ENCODE results near the gene CLSTN2.

The CLSTN2 gene

GRCh38 chr3:140585828-140586227, 650.8 kb downstream of the CLSTN2 start:
- H3K79me1 ChIP-seq (ENCODE audit: low read depth, low read length) = no peaks in the 10 kb centered on the region
- no peak overlapping the region for H4K91ac ChIP-seq (ENCODE audit: low read depth, low read length, poor library complexity)
- no CpG with 5 or more reads among the region's 4 CpGs for WGBS, 2 donors (ENCODE audit: extremely low coverage in 2 of 2, insufficient read length in 2 of 2, insufficient replicate concordance in 1 of 2)
- peaks cover 0 to 2% of the 10 kb centered on the region in 2 donors for H3K4me1 ChIP-seq (ENCODE audit: control insufficient read depth in 2 of 2, insufficient read depth in 1 of 2, low read depth in 1 of 2, low read length in 2 of 2)
- H3K23ac ChIP-seq (ENCODE audit: low read depth, low read length, poor library complexity) = no peak overlapping the region
- H3K27me3 ChIP-seq (ENCODE audit: control insufficient read depth in 3 of 3, insufficient read depth in 3 of 3, low read depth in 1 of 3, low read length in 3 of 3) = no peaks in the 10 kb centered on the region
- H3K27ac ChIP-seq (replicated peaks; ENCODE audit: low read length) = no peak overlapping the region
- peaks cover 0 to 4% of the 10 kb centered on the region in 2 donors for H3K9me3 ChIP-seq (replicated peaks in 1 of 2; ENCODE audit: control insufficient read depth in 2 of 2, insufficient read depth in 1 of 2, low read depth in 1 of 2, low read length in 2 of 2)
- H2AK5ac ChIP-seq (ENCODE audit: low read depth, low read length) = no peak overlapping the region
- no peak overlapping the region for H2BK15ac ChIP-seq (ENCODE audit: low read length)
- H3K36me3 ChIP-seq (replicated peaks in 1 of 2; ENCODE audit: control insufficient read depth in 2 of 2, insufficient read depth in 2 of 2, low read length in 2 of 2) = no peaks in the 10 kb centered on the region
- H3K4ac ChIP-seq (ENCODE audit: low read length) = no peak overlapping the region
- H3K14ac ChIP-seq (ENCODE audit: low read length) = no peak overlapping the region
- no peak overlapping the region for H2AFZ ChIP-seq (ENCODE audit: low read length)
- H3K4me2 ChIP-seq (ENCODE audit: insufficient read depth, low read length, poor library complexity, severe bottlenecking) = no peak overlapping the region
- no peak overlapping the region for H2BK5ac ChIP-seq (ENCODE audit: low read length)
- no peak overlapping the region for H2BK120ac ChIP-seq (ENCODE audit: low read depth, low read length)
- DNase-seq (ENCODE audit: low spot score) = no peak
- no peak overlapping the region for H3K4me3 ChIP-seq (ENCODE audit: low read length in 2 of 2)
- no peak overlapping the region for H3K9ac ChIP-seq (ENCODE audit: low read depth, low read length, poor library complexity)
- H2BK12ac ChIP-seq (ENCODE audit: low read length) = no peak overlapping the region
- H3K18ac ChIP-seq (ENCODE audit: low read length) = no peak overlapping the region
- no peak overlapping the region for H4K8ac ChIP-seq (ENCODE audit: low read depth, low read length)

GRCh38 chr3:140586311-140586710, 651.3 kb downstream of the CLSTN2 start:
- H3K27ac ChIP-seq (replicated peaks; ENCODE audit: low read length) = no peak overlapping the region

DNA sequence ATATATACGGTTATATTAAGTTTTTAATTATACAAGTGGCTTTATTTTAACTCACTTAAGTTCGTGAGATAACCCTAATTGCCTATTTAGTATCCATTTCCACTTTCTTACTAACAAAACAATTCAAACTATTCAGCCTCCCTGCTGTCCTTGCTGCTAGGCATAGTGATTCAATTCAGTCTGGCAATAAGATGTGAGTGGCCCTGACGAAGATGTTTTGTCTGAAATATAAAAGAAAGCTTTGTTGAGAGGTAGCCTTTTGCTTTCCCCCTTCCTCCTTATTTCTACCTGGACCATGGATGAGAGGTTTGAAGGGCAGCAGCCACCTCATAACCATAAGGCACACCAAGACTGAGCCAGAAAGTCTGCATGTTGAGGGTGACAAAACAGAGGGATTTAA, 653.6 kb downstream of the CLSTN2 start:
- Histone ChIP-seq H3K18ac (ENCODE audit: low read length) (no peak overlapping the region), H3K4me3 (ENCODE audit: low read length in 2 of 2) (no peak overlapping the region), H3K9ac (ENCODE audit: low read depth, low read length, poor library complexity) (no peak overlapping the region), H4K8ac (ENCODE audit: low read depth, low read length) (no peak overlapping the region), H2BK12ac (ENCODE audit: low read length) (no peak overlapping the region), H3K4me2 (ENCODE audit: insufficient read depth, low read length, poor library complexity, severe bottlenecking) (no peak overlapping the region), H3K27ac (replicated peaks; ENCODE audit: low read length) (no peak overlapping the region), H3K14ac (ENCODE audit: low read length) (no peak overlapping the region), H3K23ac (ENCODE audit: low read depth, low read length, poor library complexity) (no peak overlapping the region), H4K91ac (ENCODE audit: low read depth, low read length, poor library complexity) (no peak overlapping the region), H3K27me3 (ENCODE audit: control insufficient read depth in 3 of 3, insufficient read depth in 3 of 3, low read depth in 1 of 3, low read length in 3 of 3) (no peaks in the 10 kb centered on the region), H3K4ac (ENCODE audit: low read length) (no peak overlapping the region), H2BK5ac (ENCODE audit: low read length) (no peak overlapping the region), H3K9me3 (replicated peaks in 1 of 2; ENCODE audit: control insufficient read depth in 2 of 2, insufficient read depth in 1 of 2, low read depth in 1 of 2, low read length in 2 of 2) (peaks cover 0 to 2% of the 10 kb centered on the region in 2 donors), H2AK5ac (ENCODE audit: low read depth, low read length) (no peak overlapping the region), H3K36me3 (replicated peaks in 1 of 2; ENCODE audit: control insufficient read depth in 2 of 2, insufficient read depth in 2 of 2, low read length in 2 of 2) (no peaks in the 10 kb centered on the region), H2AFZ (ENCODE audit: low read length) (no peak overlapping the region), H3K79me1 (ENCODE audit: low read depth, low read length) (no peaks in the 10 kb centered on the region), H2BK120ac (ENCODE audit: low read depth, low read length) (no peak overlapping the region), H3K4me1 (ENCODE audit: control insufficient read depth in 2 of 2, insufficient read depth in 1 of 2, low read depth in 1 of 2, low read length in 2 of 2) (peaks cover 0 to 2% of the 10 kb centered on the region in 2 donors), H2BK15ac (ENCODE audit: low read length) (no peak overlapping the region)
- peak; percentile 17 for DNase-seq (ENCODE audit: low spot score)
- WGBS, 2 donors (ENCODE audit: extremely low coverage in 2 of 2, insufficient read length in 2 of 2, insufficient replicate concordance in 1 of 2) = no CpG with 5 or more reads among the region's 3 CpGs

More at GRCh38 chr3:140586311-140586710, 651.3 kb downstream of the CLSTN2 start:
- Histone ChIP-seq H3K4ac (ENCODE audit: low read length) (no peak overlapping the region), H4K8ac (ENCODE audit: low read depth, low read length) (no peak overlapping the region), H3K4me1 (ENCODE audit: control insufficient read depth in 2 of 2, insufficient read depth in 1 of 2, low read depth in 1 of 2, low read length in 2 of 2) (peaks cover 0 to 2% of the 10 kb centered on the region in 2 donors), H2BK120ac (ENCODE audit: low read depth, low read length) (no peak overlapping the region), H3K23ac (ENCODE audit: low read depth, low read length, poor library complexity) (no peak overlapping the region), H2BK5ac (ENCODE audit: low read length) (no peak overlapping the region), H2AK5ac (ENCODE audit: low read depth, low read length) (no peak overlapping the region), H3K9ac (ENCODE audit: low read depth, low read length, poor library complexity) (no peak overlapping the region), H3K18ac (ENCODE audit: low read length) (no peak overlapping the region), H2AFZ (ENCODE audit: low read length) (no peak overlapping the region), H3K36me3 (replicated peaks in 1 of 2; ENCODE audit: control insufficient read depth in 2 of 2, insufficient read depth in 2 of 2, low read length in 2 of 2) (no peaks in the 10 kb centered on the region), H3K4me3 (ENCODE audit: low read length in 2 of 2) (no peak overlapping the region), H3K9me3 (replicated peaks in 1 of 2; ENCODE audit: control insufficient read depth in 2 of 2, insufficient read depth in 1 of 2, low read depth in 1 of 2, low read length in 2 of 2) (peaks cover 0 to 4% of the 10 kb centered on the region in 2 donors), H4K91ac (ENCODE audit: low read depth, low read length, poor library complexity) (no peak overlapping the region), H3K14ac (ENCODE audit: low read length) (no peak overlapping the region), H2BK12ac (ENCODE audit: low read length) (no peak overlapping the region), H3K4me2 (ENCODE audit: insufficient read depth, low read length, poor library complexity, severe bottlenecking) (no peak overlapping the region), H3K27me3 (ENCODE audit: control insufficient read depth in 3 of 3, insufficient read depth in 3 of 3, low read depth in 1 of 3, low read length in 3 of 3) (no peaks in the 10 kb centered on the region), H3K79me1 (ENCODE audit: low read depth, low read length) (no peaks in the 10 kb centered on the region), H2BK15ac (ENCODE audit: low read length) (no peak overlapping the region)
- no peak for DNase-seq (ENCODE audit: low spot score)
- no CpG with 5 or more reads among the region's 4 CpGs for WGBS, 2 donors (ENCODE audit: extremely low coverage in 2 of 2, insufficient read length in 2 of 2, insufficient replicate concordance in 1 of 2)

GRCh38 chr3:140593766-140594165, 658.8 kb downstream of the CLSTN2 start:
- Histone ChIP-seq H2AFZ (ENCODE audit: low read length) (no peak overlapping the region), H2BK120ac (ENCODE audit: low read depth, low read length) (no peak overlapping the region), H2BK15ac (ENCODE audit: low read length) (no peak overlapping the region), H3K9ac (ENCODE audit: low read depth, low read length, poor library complexity) (no peak overlapping the region), H2BK12ac (ENCODE audit: low read length) (no peak overlapping the region), H3K27me3 (ENCODE audit: control insufficient read depth in 3 of 3, insufficient read depth in 3 of 3, low read depth in 1 of 3, low read length in 3 of 3) (no peaks in the 10 kb centered on the region), H3K27ac (replicated peaks; ENCODE audit: low read length) (no peak overlapping the region), H4K91ac (ENCODE audit: low read depth, low read length, poor library complexity) (no peak overlapping the region), H4K8ac (ENCODE audit: low read depth, low read length) (no peak overlapping the region), H3K14ac (ENCODE audit: low read length) (no peak overlapping the region), H3K36me3 (replicated peaks in 1 of 2; ENCODE audit: control insufficient read depth in 2 of 2, insufficient read depth in 2 of 2, low read length in 2 of 2) (no peaks in the 10 kb centered on the region), H2AK5ac (ENCODE audit: low read depth, low read length) (no peak overlapping the region), H3K79me1 (ENCODE audit: low read depth, low read length) (no peaks in the 10 kb centered on the region), H3K9me3 (replicated peaks in 1 of 2; ENCODE audit: control insufficient read depth in 2 of 2, insufficient read depth in 1 of 2, low read depth in 1 of 2, low read length in 2 of 2) (no peaks in the 10 kb centered on the region), H2BK5ac (ENCODE audit: low read length) (no peak overlapping the region), H3K23ac (ENCODE audit: low read depth, low read length, poor library complexity) (no peak overlapping the region), H3K4me3 (ENCODE audit: low read length in 2 of 2) (no peak overlapping the region), H3K18ac (ENCODE audit: low read length) (no peak overlapping the region), H3K4ac (ENCODE audit: low read length) (no peak overlapping the region), H3K4me1 (ENCODE audit: control insufficient read depth in 2 of 2, insufficient read depth in 1 of 2, low read depth in 1 of 2, low read length in 2 of 2) (peaks cover 0 to under 1% of the 10 kb centered on the region in 2 donors), H3K4me2 (ENCODE audit: insufficient read depth, low read length, poor library complexity, severe bottlenecking) (no peak overlapping the region)
- whole genome bisulfite sequencing, 2 donors (ENCODE audit: extremely low coverage in 2 of 2, insufficient read length in 2 of 2, insufficient replicate concordance in 1 of 2) = no CpG with 5 or more reads among the region's 3 CpGs
- no peak for DNase-seq (ENCODE audit: low spot score)

All from neuronal stem cell (in vitro differentiated cells).